H1 (cell line): Measurements from ENCODE around the gene CACNG4. TPM values are rescaled to one million over a fixed set of nuclear protein-coding genes. Genes with fewer than 3 reads are reported as not detected.
A peak's percentile ranks its signal among the peaks of the same experiment; 100 is the strongest.

ENCODE experiments used
- CTCF ChIA-PET: fragments of 300-600 bp; sonication (Branson Sonifier 250); formaldehyde crosslinking; loops from one replicate; lab custom pipeline; 2021; ENCODE audit not compliant: partially characterized antibody; lab: Charles Lee
- POLR2A ChIA-PET: fragments of 300-600 bp; sonication (Branson Sonifier 250); formaldehyde crosslinking; loops from one replicate; lab custom pipeline; 2021; ENCODE audit warnings: inconsistent platforms; ENCODE audit not compliant: partially characterized antibody; lab: Charles Lee
- DNase-seq, 2 experiments: peaks; one replicate each; pipeline versions ENCODE4 v3.0.0 to v3.0.0-alpha.2; 2010 to 2022; ENCODE audit warnings: low spot score in 2 of 2, low read depth in 1 of 2, mixed read lengths in 1 of 2
- FAIRE-seq: peaks from 2 replicates; lab custom pipeline; 2011; peaks lifted over from hg19 to GRCh38; lab: Jason Lieb, UNC
- H2AFZ ChIP-seq: 2 replicates; pipeline ENCODE4 v1.8.1; 2012; ENCODE audit warnings: low read length, inconsistent platforms
- H2AK5ac ChIP-seq: 2 replicates; pipeline ENCODE4 v1.6.1; 2013; ENCODE audit warnings: low read depth, low read length
- H2BK120ac ChIP-seq: replicated peaks from 2 replicates; pipeline ENCODE3; 2013; ENCODE audit warnings: low read depth, low read length, inconsistent platforms
- H2BK12ac ChIP-seq: 2 replicates; pipeline ENCODE4 v1.6.1; 2013; ENCODE audit warnings: low read depth, low read length
- H2BK15ac ChIP-seq: 2 replicates; pipeline ENCODE4 v1.6.1; 2013; ENCODE audit warnings: low read length
- H2BK20ac ChIP-seq: 2 replicates; pipeline ENCODE4 v1.6.1; 2013; ENCODE audit warnings: low read length
- H2BK5ac ChIP-seq: 2 replicates; pipeline ENCODE4 v1.6.1; 2013; ENCODE audit warnings: low read depth, low read length
- H3K14ac ChIP-seq: 2 replicates; pipeline ENCODE4 v1.6.1; 2013; ENCODE audit warnings: inconsistent platforms; ENCODE audit not compliant: insufficient read length
- H3K18ac ChIP-seq: 2 replicates; pipeline ENCODE4 v1.6.1; 2013; ENCODE audit warnings: low read length; ENCODE audit errors: extremely low read depth
- H3K23ac ChIP-seq: 2 replicates; pipeline ENCODE4 v1.6.1; 2013; ENCODE audit warnings: inconsistent platforms; ENCODE audit not compliant: insufficient read length
- H3K23me2 ChIP-seq: 2 replicates; pipeline ENCODE4 v1.6.1; 2013; ENCODE audit warnings: low read depth, low read length
- H3K27ac ChIP-seq: 2 replicates; pipeline ENCODE4 v1.6.1; 2011; ENCODE audit warnings: low read depth, low read length, inconsistent platforms
- H3K27me3 ChIP-seq, 4 experiments: replicated peaks in 1 of 4; 1 replicate in 1 of 4; 2 replicates in 3 of 4; pipeline versions ENCODE4 v1.6.1 to v1.8.1; 2011 to 2013; ENCODE audit warnings: low read length in 3 of 4, mild to moderate bottlenecking in 3 of 4, inconsistent platforms in 2 of 4, mixed read lengths in 2 of 4, moderate library complexity in 1 of 4; ENCODE audit not compliant: control insufficient read depth in 3 of 4, insufficient read depth in 3 of 4; ENCODE audit errors: extremely low read depth in 1 of 4
- H3K36me3 ChIP-seq, 4 experiments: 2 replicates each; pipeline versions ENCODE4 v1.6.1 to v1.8.1; 2011 to 2013; ENCODE audit warnings: mild to moderate bottlenecking in 4 of 4, low read length in 3 of 4, moderate library complexity in 2 of 4, control low read depth in 1 of 4, inconsistent platforms in 1 of 4; ENCODE audit not compliant: insufficient read depth in 4 of 4, control insufficient read depth in 2 of 4
- H3K4ac ChIP-seq: replicated peaks from 2 replicates; pipeline ENCODE3; 2013; ENCODE audit warnings: low read length, low read depth, mixed read lengths, inconsistent platforms; ENCODE audit not compliant: insufficient read length
- H3K4me1 ChIP-seq, 4 experiments: replicated peaks in 1 of 4; 1 replicate in 1 of 4; 2 replicates in 3 of 4; pipeline versions ENCODE4 v1.6.1 to v1.8.1; 2011 to 2013; ENCODE audit warnings: low read length in 3 of 4, inconsistent platforms in 2 of 4, mixed read lengths in 1 of 4; ENCODE audit not compliant: insufficient read depth in 4 of 4, control insufficient read depth in 3 of 4
- H3K4me2 ChIP-seq, 2 experiments: 2 replicates each; pipeline versions ENCODE4 v1.6.1 to v1.8.1; 2011 to 2013; ENCODE audit warnings: low read depth in 2 of 2, low read length in 2 of 2, control low read depth in 1 of 2, inconsistent platforms in 1 of 2, mild to moderate bottlenecking in 1 of 2; ENCODE audit not compliant: insufficient read depth in 1 of 2
- H3K4me3 ChIP-seq, 4 experiments: fragments of 200-600, 300-600 bp in 1 of 4; sonication (generic), shearing (Covaris generic), sonication (Bioruptor Twin) in 1 of 4; 2 replicates each; pipeline versions ENCODE4 v1.5.1 to v1.8.1; 2011 to 2016; ENCODE audit warnings: low read length in 4 of 4, low read depth in 3 of 4, control low read depth in 2 of 4, inconsistent platforms in 2 of 4, mild to moderate bottlenecking in 2 of 4, mixed read lengths in 1 of 4, moderate library complexity in 1 of 4; ENCODE audit not compliant: insufficient read depth in 2 of 4; ENCODE audit errors: extremely low read depth in 1 of 4
- H3K56ac ChIP-seq: replicated peaks from 2 replicates; pipeline ENCODE3; 2013; ENCODE audit warnings: low read depth, mild to moderate bottlenecking, mixed read lengths, low read length, inconsistent platforms; ENCODE audit not compliant: insufficient read length
- H3K79me1 ChIP-seq: 2 replicates; pipeline ENCODE4 v1.6.1; 2013; ENCODE audit warnings: low read depth, low read length, control low read depth
- H3K79me2 ChIP-seq, 2 experiments: 2 replicates each; pipeline versions ENCODE4 v1.6.1 to v1.8.1; 2012 to 2013; ENCODE audit warnings: low read length in 2 of 2, mild to moderate bottlenecking in 2 of 2, inconsistent platforms in 1 of 2; ENCODE audit not compliant: insufficient read depth in 2 of 2, control insufficient read depth in 1 of 2
- H3K9ac ChIP-seq, 4 experiments: replicated peaks in 1 of 4; 1 replicate in 1 of 4; 2 replicates in 3 of 4; pipeline versions ENCODE4 v1.6.1 to v1.8.1; 2011 to 2013; ENCODE audit warnings: low read depth in 3 of 4, low read length in 3 of 4, control low read depth in 2 of 4, mild to moderate bottlenecking in 2 of 4, moderate library complexity in 2 of 4, inconsistent platforms in 1 of 4; ENCODE audit errors: extremely low read depth in 1 of 4
- H3K9me3 ChIP-seq, 2 experiments: 2 replicates each; pipeline versions ENCODE4 v1.6.1 to v1.8.1; 2012 to 2013; ENCODE audit warnings: mild to moderate bottlenecking in 2 of 2, moderate library complexity in 2 of 2, control low read depth in 1 of 2, inconsistent platforms in 1 of 2, low read depth in 1 of 2, low read length in 1 of 2, mixed read lengths in 1 of 2; ENCODE audit not compliant: insufficient read depth in 2 of 2
- H4K20me1 ChIP-seq, 2 experiments: replicated peaks in 1 of 2; 2 replicates each; pipeline versions ENCODE3 to v1.8.1; 2011 to 2013; ENCODE audit warnings: inconsistent platforms in 2 of 2, low read length in 2 of 2, mild to moderate bottlenecking in 1 of 2; ENCODE audit not compliant: insufficient read depth in 2 of 2, control insufficient read depth in 1 of 2
- H4K5ac ChIP-seq: 2 replicates; pipeline ENCODE4 v1.6.1; 2013; ENCODE audit warnings: low read length, low read depth, mixed read lengths, inconsistent platforms; ENCODE audit not compliant: insufficient read length
- H4K8ac ChIP-seq: 2 replicates; pipeline ENCODE4 v1.8.0; 2013; ENCODE audit warnings: mild to moderate bottlenecking, moderate library complexity, low read length, inconsistent platforms; ENCODE audit not compliant: insufficient read depth; ENCODE audit errors: extremely low read depth
- H4K91ac ChIP-seq: replicated peaks from 2 replicates; pipeline ENCODE3; 2013; ENCODE audit warnings: low read length, mixed read lengths, inconsistent platforms; ENCODE audit not compliant: insufficient read length
- CBX5 ChIP-seq: fragments of 300-800, 300-1000 bp; sonication (generic); IDR thresholded peaks from 2 replicates; pipeline ENCODE4 v1.7.1; 2016; ENCODE audit warnings: antibody characterized with exemption, low read length, low read depth
- CTCF ChIP-seq, 3 experiments: IDR thresholded peaks; 1 replicate in 2 of 3; 2 replicates in 1 of 3; pipeline versions ENCODE4 v1.5.1 to v1.6.1; 2011; ENCODE audit warnings: low read length in 3 of 3, mild to moderate bottlenecking in 3 of 3, inconsistent platforms in 2 of 3, low read depth in 1 of 3, moderate library complexity in 1 of 3; ENCODE audit not compliant: insufficient read depth in 1 of 3; ENCODE audit errors: control extremely low read depth in 1 of 3
- JUND ChIP-seq: IDR thresholded peaks from 2 replicates; pipeline ENCODE4 v1.6.1; 2011; ENCODE audit warnings: mild to moderate bottlenecking, improper control_type of control experiment, low read length
- KDM1A ChIP-seq: fragments of 200-600, 300-600 bp; sonication (generic); IDR thresholded peaks from 2 replicates; pipeline ENCODE4 v1.7.1; 2016; ENCODE audit warnings: mild to moderate bottlenecking, low read length, borderline replicate concordance
- NANOG ChIP-seq: IDR thresholded peaks from 2 replicates; pipeline ENCODE4 v1.6.1; 2011; ENCODE audit warnings: low read length, low read depth, mild to moderate bottlenecking, inconsistent platforms; ENCODE audit not compliant: insufficient read depth, poor library complexity, severe bottlenecking
- RBBP5 ChIP-seq: IDR thresholded peaks from 2 replicates; pipeline ENCODE4 v1.7.1; 2012; ENCODE audit warnings: low read depth, mild to moderate bottlenecking, inconsistent platforms, low read length, moderate library complexity, borderline replicate concordance
- RNF2 ChIP-seq: fragments of 200-900, 300-1000 bp; sonication (generic); IDR thresholded peaks from 2 replicates; pipeline ENCODE4 v1.7.1; 2016; ENCODE audit warnings: borderline replicate concordance, low read depth, mild to moderate bottlenecking, antibody characterized with exemption, low read length; ENCODE audit not compliant: poor library complexity, severe bottlenecking; ENCODE audit errors: missing control alignments
- RXRA ChIP-seq: IDR thresholded peaks from 2 replicates; pipeline ENCODE4 v1.6.1; 2011; ENCODE audit warnings: low read depth, mild to moderate bottlenecking, low read length, moderate library complexity; ENCODE audit not compliant: insufficient read depth
- WGBS, 2 experiments: shearing (Covaris generic) in 1 of 2; methylation state at CpG; one replicate each; pipeline versions ENCODE4 v1.1.6 to v1.1.7; 2013 to 2015; ENCODE audit warnings: low lambda C conversion rate in 2 of 2, mixed read lengths in 2 of 2, inconsistent platforms in 1 of 2, low coverage in 1 of 2, missing lambda C conversion rate in 1 of 2; ENCODE audit not compliant: insufficient replicate concordance in 2 of 2, insufficient coverage in 1 of 2, insufficient read length in 1 of 2; ENCODE audit errors: extremely low coverage in 1 of 2, missing lambda C conversion rate in 1 of 2; 5-methylcytosine and 5-hydroxymethylcytosine counted together
- polyA plus RNA-seq, 7 experiments: library from polyadenylated mRNA; depleted of rRNA in 3 of 7; stranded (reverse) in 5 of 7; unstranded in 2 of 7; fragments of >200 nt in 5 of 7; fragments of 200-250 nt in 2 of 7; gene quantifications; 1 replicate in 5 of 7; 2 replicates in 1 of 7; 4 replicates in 1 of 7; pipeline versions ENCODE4 v1.2.1 to v1.2.3, GENCODE V29; 2011 to 2013; ENCODE audit warnings: missing spikeins in 2 of 7, mixed read lengths in 2 of 7
- total RNA-seq: library from RNA; stranded (reverse); fragmentation: NEBNext Ultra II Directional; extraction: Animal tissue kit (Norgen Biotek cat#: 25700); gene quantifications from 2 replicates; pipeline ENCODE4 v1.2.1, GENCODE V29; 2021

Gene CACNG4
- total and polyA plus RNA-seq, 2 of the 8 experiments (the other 6 are each of a cell fraction or from before 2014, with no cell fraction given), result 3.6 to 5.6 TPM

DNA sequence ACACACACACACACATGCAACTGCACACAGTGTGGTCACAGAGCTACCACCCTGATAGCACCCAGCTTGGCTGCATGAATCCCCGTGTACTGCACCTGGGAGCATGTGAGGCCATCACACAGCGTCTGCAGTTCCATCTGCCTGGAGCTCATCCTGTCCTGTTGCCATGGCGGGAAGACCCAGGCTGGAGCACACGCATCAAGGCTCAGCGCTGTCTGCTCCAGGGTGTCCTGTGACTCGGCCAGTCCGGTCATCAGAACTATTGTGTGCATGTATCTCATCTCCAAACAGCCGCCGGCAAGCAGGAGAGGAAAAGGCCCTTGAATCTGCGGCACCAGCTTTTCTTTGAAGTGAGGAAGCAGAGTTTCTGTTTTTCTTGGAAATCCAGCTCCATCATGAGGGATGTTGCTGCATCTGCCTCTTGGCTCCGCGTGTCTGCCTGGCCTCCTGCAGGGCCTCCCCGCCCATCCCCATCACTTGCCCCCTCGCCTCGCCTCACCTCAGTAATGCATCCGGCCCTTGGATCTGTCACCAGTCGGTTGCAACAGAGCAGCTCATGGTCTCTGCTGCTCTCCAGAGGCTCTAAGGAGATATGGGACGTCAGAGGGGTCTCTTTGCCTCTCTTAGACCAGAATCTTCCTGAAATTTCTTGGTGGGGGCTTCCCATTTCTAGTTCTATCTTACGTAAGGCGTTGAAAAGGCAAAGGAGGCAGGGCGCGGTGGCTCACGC is 23.7 kb downstream of the CACNG4 start:
- H4K20me1 ChIP-seq, result no peaks in the 10 kb centered on the region
- no peaks in the 10 kb centered on the region for H3K79me2 ChIP-seq
- no peak overlapping the region for H3K18ac ChIP-seq
- no peak overlapping the region for H3K4me2 ChIP-seq
- H3K4ac ChIP-seq, result no peak overlapping the region
- no peak overlapping the region for H3K23ac ChIP-seq
- H3K27me3 ChIP-seq, result no peaks in the 10 kb centered on the region
- no peak overlapping the region for H4K5ac ChIP-seq
- H4K91ac ChIP-seq, result no peak overlapping the region
- no peak for FAIRE-seq
- no peaks in the 10 kb centered on the region for H3K79me1 ChIP-seq
- no peak overlapping the region for H4K8ac ChIP-seq
- no peak overlapping the region for H2BK12ac ChIP-seq
- H3K27ac ChIP-seq, result no peak overlapping the region
- WGBS, 2 experiments, result 84% methylated on average over 22 of the region's 23 CpGs; no CpG with 5 or more reads in 1 of the 2 experiments
- H3K23me2 ChIP-seq, result no peaks in the 10 kb centered on the region
- no peak overlapping the region for H3K56ac ChIP-seq
- H2BK5ac ChIP-seq, result 0 out of 2 replicates have a peak overlapping the region, but pooled peaks have one; percentile 18
- no peak for DNase-seq
- no peak overlapping the region for H3K14ac ChIP-seq
- H3K36me3 ChIP-seq, result no peaks in the 10 kb centered on the region
- H3K9me3 ChIP-seq, result no peaks in the 10 kb centered on the region
- H2BK15ac ChIP-seq, result no peak overlapping the region
- H2BK20ac ChIP-seq, result no peak overlapping the region
- H2AFZ ChIP-seq, result no peak overlapping the region
- H3K4me1 ChIP-seq, result peaks cover 0 to 6% (median 3%) of the 10 kb centered on the region in 4 experiments; a peak in 3 of 7 replicates
- ChIA-PET POLR2A (no interaction called here), CTCF (interaction anchor here (0.6 to 2.7 kb wide), 9 partner anchors 10 to 284 kb away, joined by 3 to 17 read pairs (median 4); no protein-coding TSS in a partner anchor)
- no peak overlapping the region for H2BK120ac ChIP-seq
- no peak overlapping the region for H3K9ac ChIP-seq
- no peak overlapping the region for H3K4me3 ChIP-seq
- H2AK5ac ChIP-seq, result no peak overlapping the region
- TF ChIP-seq CBX5 (no peak), RNF2 (no peak), NANOG (no peak), CTCF (IDR thresholded peaks at IDR 0.05; ENCODE audit: control extremely low read depth in 1 of 3, insufficient read depth in 1 of 3, low read depth in 1 of 3, low read length in 3 of 3) (peak in 2 of 3 experiments; percentile 1 to 14; a peak in 1 of 4 replicates), RBBP5 (no peak), JUND (no peak), RXRA (no peak), KDM1A (no peak)
